Body of pancreas (tissue), 4 donors: Measurements from ENCODE around the gene FAM13A.

ENCODE experiments used
- CTCF ChIP-seq, 7 experiments: fragments of 450-650 bp in 4 of 7; fragments of 200-600 bp in 3 of 7; sonication (generic) in 3 of 7; IDR thresholded peaks; one replicate each; pipeline ENCODE4 v1.5.1; 2016 to 2019; ENCODE audit warnings: antibody characterized with exemption in 7 of 7
- POLR2A ChIP-seq, 3 donors: fragments of 450-650 bp; IDR thresholded peaks; one replicate each; pipeline ENCODE4 v1.6.1; 2016; ENCODE audit warnings: antibody characterized with exemption in 3 of 3, mild to moderate bottlenecking in 2 of 3

- TF ChIP-seq CTCF (IDR thresholded peaks at IDR 0.05) (no peak), POLR2A (IDR thresholded peaks at IDR 0.05) (no peak)
Measured at GRCh38 chr4:88870428-88870827, 186.6 kb downstream of the FAM13A start.
